RWPE2 (cell line): ENCODE results near the gene PITX1.

Experiments used
- ATAC-seq: fragments of 200-7000 bp; cut with Tn5 transposase; 3 replicates; pipeline ENCODE4 v1.9.1; 2021; ENCODE audit warnings: low read depth
- DNase-seq: peaks from one replicate; pipeline ENCODE4 v3.0.0-alpha.2; 2020; ENCODE audit warnings: low spot score
- H3K27ac ChIP-seq: fragments of 450-650 bp; 2 replicates; pipeline ENCODE4 v1.5.1; 2017; ENCODE audit warnings: mild to moderate bottlenecking; ENCODE audit not compliant: poor library complexity, severe bottlenecking
- H3K27me3 ChIP-seq: fragments of 250-450 bp; sonication (Bioruptor Pico); 2 replicates; pipeline ENCODE4 v1.5.1; 2021; ENCODE audit warnings: mild to moderate bottlenecking, moderate library complexity; ENCODE audit not compliant: insufficient read depth, poor library complexity, severe bottlenecking
- H3K36me3 ChIP-seq: fragments of 250-450 bp; sonication (Bioruptor Pico); 2 replicates; pipeline ENCODE4 v1.5.1; 2020; ENCODE audit warnings: low read depth, mild to moderate bottlenecking, moderate library complexity
- H3K4me1 ChIP-seq: fragments of 250-450 bp; sonication (Bioruptor Pico); 2 replicates; pipeline ENCODE4 v1.5.1; 2021; ENCODE audit warnings: mild to moderate bottlenecking, moderate library complexity; ENCODE audit not compliant: insufficient read depth, poor library complexity, severe bottlenecking
- H3K4me3 ChIP-seq: fragments of 250-450 bp; sonication (Bioruptor Pico); 2 replicates; pipeline ENCODE4 v1.5.1; 2021; ENCODE audit warnings: mild to moderate bottlenecking, moderate library complexity; ENCODE audit not compliant: severe bottlenecking
- H3K9me3 ChIP-seq: fragments of 250-450 bp; sonication (Bioruptor Pico); 2 replicates; pipeline ENCODE4 v1.5.1; 2021; ENCODE audit warnings: mild to moderate bottlenecking, moderate library complexity; ENCODE audit not compliant: severe bottlenecking
- TF ChIP-seq, protein P1 (sequence below): fragments of 450-650 bp; IDR thresholded peaks from one replicate; pipeline ENCODE4 v1.5.1; 2017; ENCODE audit warnings: mild to moderate bottlenecking, moderate library complexity; ENCODE audit not compliant: poor library complexity, severe bottlenecking

Gene PITX1

DNA sequence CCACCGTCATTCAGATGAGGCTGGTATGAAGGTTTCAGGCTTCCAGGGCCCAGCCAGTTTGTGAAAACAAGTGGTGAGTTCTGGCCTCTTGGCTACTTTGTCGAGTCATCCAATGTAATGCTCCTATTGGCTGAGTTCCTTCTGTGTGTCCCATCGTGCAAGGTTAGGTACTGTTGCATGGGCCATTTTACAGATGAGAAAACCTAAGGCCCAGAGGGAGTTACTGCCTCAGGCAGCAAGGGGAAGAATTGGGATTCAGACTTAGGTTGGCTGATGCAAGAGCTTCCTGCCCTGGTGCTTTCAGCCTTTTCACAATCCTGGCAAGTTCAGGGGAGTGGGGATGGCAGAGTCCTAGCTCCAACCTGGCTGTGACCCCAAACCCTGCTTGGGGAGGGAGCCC is 17.4 kb upstream of the PITX1 start:
- TF ChIP-seq, protein P1, sequence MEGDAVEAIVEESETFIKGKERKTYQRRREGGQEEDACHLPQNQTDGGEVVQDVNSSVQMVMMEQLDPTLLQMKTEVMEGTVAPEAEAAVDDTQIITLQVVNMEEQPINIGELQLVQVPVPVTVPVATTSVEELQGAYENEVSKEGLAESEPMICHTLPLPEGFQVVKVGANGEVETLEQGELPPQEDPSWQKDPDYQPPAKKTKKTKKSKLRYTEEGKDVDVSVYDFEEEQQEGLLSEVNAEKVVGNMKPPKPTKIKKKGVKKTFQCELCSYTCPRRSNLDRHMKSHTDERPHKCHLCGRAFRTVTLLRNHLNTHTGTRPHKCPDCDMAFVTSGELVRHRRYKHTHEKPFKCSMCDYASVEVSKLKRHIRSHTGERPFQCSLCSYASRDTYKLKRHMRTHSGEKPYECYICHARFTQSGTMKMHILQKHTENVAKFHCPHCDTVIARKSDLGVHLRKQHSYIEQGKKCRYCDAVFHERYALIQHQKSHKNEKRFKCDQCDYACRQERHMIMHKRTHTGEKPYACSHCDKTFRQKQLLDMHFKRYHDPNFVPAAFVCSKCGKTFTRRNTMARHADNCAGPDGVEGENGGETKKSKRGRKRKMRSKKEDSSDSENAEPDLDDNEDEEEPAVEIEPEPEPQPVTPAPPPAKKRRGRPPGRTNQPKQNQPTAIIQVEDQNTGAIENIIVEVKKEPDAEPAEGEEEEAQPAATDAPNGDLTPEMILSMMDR, result no peak
- no peak for DNase-seq
- Histone ChIP-seq H3K9me3 (no peaks in the 10 kb centered on the region), H3K36me3 (no peaks in the 10 kb centered on the region), H3K4me1 (no peaks in the 10 kb centered on the region), H3K4me3 (no peak overlapping the region), H3K27ac (no peak overlapping the region), H3K27me3 (no peaks in the 10 kb centered on the region)
- no peak for ATAC-seq

DNA sequence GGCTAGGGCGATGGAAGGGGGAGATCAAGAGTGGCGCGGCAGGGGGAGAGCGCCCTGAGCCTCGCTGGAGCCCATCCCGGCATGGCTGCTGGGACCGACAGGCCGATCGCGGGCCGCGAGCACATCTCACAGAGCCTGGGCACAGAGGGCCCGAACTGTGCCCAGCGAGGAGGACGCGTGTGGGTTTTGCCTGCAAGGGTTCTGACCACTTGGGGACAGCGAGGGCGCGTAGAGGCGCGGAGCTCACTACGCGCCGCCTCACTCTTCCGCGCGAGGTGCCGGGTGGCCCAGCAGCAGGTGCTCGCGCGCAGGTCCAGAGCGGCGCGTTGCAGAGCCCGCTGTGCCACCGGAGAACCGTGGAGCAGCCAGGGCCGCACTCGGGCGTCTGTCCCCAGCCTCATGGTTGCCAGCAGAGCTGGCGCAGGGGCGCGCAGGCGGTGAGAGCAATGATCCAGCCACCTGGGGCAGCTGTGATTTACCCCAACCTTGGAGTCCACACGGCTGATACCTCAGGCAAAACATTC is 16.3 kb upstream of the PITX1 start:
- ATAC-seq (no peak), DNase-seq (no peak)
- H3K4me1 ChIP-seq, result no peaks in the 10 kb centered on the region
- TF ChIP-seq, protein P1, result no peak
- no peak overlapping the region for H3K27ac ChIP-seq
- H3K4me3 ChIP-seq, result no peak overlapping the region
- no peaks in the 10 kb centered on the region for H3K36me3 ChIP-seq
- no peaks in the 10 kb centered on the region for H3K27me3 ChIP-seq
- no peaks in the 10 kb centered on the region for H3K9me3 ChIP-seq

DNA sequence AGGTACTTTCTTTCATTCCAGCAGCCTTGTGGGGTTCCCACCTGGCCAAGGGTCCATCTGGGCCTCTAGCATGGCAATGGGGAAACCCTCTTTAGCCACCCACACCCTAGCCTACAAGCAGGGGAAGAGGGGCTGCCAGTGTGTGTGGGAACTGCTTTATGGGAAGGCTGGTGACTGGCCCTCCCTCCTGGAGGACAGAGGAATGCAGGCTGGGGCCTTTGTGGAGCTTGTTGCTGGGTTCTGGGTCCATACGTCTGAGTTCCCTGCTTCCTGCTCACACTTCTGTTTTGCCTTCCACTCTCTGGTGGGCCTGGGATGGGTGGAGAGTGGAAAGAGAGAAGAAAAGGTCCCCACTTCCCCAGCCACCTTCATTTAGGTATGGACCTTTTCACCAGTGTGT is 14.9 kb upstream of the PITX1 start:
- no peak overlapping the region for H3K4me3 ChIP-seq
- no peaks in the 10 kb centered on the region for H3K9me3 ChIP-seq
- ATAC-seq (no peak), DNase-seq (no peak)
- TF ChIP-seq, protein P1, result no peak
- no peak overlapping the region for H3K27ac ChIP-seq
- no peaks in the 10 kb centered on the region for H3K27me3 ChIP-seq
- H3K36me3 ChIP-seq, result no peaks in the 10 kb centered on the region
- H3K4me1 ChIP-seq, result no peaks in the 10 kb centered on the region

GRCh38 chr5:135048286-135048685 is 14.3 kb upstream of the PITX1 start:
- Histone ChIP-seq H3K9me3 (no peaks in the 10 kb centered on the region), H3K4me1 (no peaks in the 10 kb centered on the region), H3K27ac (no peak overlapping the region), H3K4me3 (no peak overlapping the region), H3K36me3 (no peaks in the 10 kb centered on the region), H3K27me3 (no peaks in the 10 kb centered on the region)
- ATAC-seq (no peak), DNase-seq (no peak)
- TF ChIP-seq, protein P1, result no peak

DNA sequence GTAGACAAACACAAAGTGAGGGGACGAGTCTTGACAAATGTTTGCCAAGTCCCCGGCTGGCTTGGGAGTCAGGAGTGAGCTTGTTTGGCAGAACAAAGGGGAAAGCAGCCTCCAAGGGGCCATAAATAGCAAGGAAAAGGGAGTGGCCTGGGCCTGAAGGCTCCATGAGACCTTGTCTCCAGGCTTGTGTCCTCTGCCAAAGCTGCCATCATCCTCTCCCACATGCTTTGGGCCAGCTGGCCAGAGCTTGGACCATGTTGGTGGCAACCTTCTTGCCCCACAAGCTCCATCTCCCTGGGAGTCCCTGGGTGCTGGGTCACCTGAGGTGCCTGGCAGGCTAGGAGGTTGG is 13.3 kb upstream of the PITX1 start:
- Histone ChIP-seq H3K36me3 (no peaks in the 10 kb centered on the region), H3K27me3 (no peaks in the 10 kb centered on the region), H3K9me3 (no peaks in the 10 kb centered on the region), H3K27ac (no peak overlapping the region), H3K4me1 (no peaks in the 10 kb centered on the region), H3K4me3 (no peak overlapping the region)
- DNase-seq, result no peak
- no peak for ATAC-seq
- TF ChIP-seq, protein P1, result no peak
